ENCODE measurements around the gene SUPT20HL1.
"Not testable (repeated sequence)": the region's sequence is repeated elsewhere in the genome, so short reads cannot be mapped to it uniquely, and the experiment has no call there.

The SUPT20HL1 gene

GRCh38 chrX:24360272-24360671, at the start of gene SUPT20HL1:
TSS of gene SUPT20HL1 (plus strand) at chrX:24360639. CDS start at chrX:24362761, 2,122 bp downstream.
- H4K20me1 ChIP-seq, result no peaks in the 10 kb centered on the region
- H3K4me3 ChIP-seq, result no peak within 1 kb of the TSS
- no peak within 1 kb of the TSS for H3K27ac ChIP-seq
- H3K9me3 ChIP-seq (replicated peaks in 1 of 11), result peaks cover 0 to 12% (median 4%) of the 10 kb centered on the region in 11 experiments; a peak in 5 of 22 replicates
- no peak for TF ChIP-seq Cebpa-rat (IDR thresholded peaks at IDR 0.05)
- no peak within 1 kb of the TSS for H3K4me2 ChIP-seq
- peaks cover 14 to 17% (median 15%) of the 10 kb centered on the region in 10 experiments for H3K4me1 ChIP-seq
- H3K36me3 ChIP-seq, result no peaks in the 10 kb centered on the region
- H3K27me3 ChIP-seq, result peaks cover 0 to 4% (median 0%) of the 10 kb centered on the region in 11 experiments; a peak in 1 of 22 replicates
- no peak within 1 kb of the TSS for H3K9ac ChIP-seq

GRCh38 chrX:24310916-24311315, 49.5 kb upstream of the SUPT20HL1 start:
- H3K4me1 ChIP-seq; H4K20me1 ChIP-seq; H3K36me3 ChIP-seq; H3K9me3 ChIP-seq (replicated peaks in 1 of 11); H3K27ac ChIP-seq; H3K27me3 ChIP-seq; H3K9ac ChIP-seq; H3K4me2 ChIP-seq; H3K4me3 ChIP-seq: not testable (repeated sequence)

GRCh38 chrX:24311507-24312248, 48.8 kb upstream of the SUPT20HL1 start:
- not testable (repeated sequence) for H3K4me1 ChIP-seq; H3K27ac ChIP-seq; H3K4me2 ChIP-seq; H3K4me3 ChIP-seq; H3K27me3 ChIP-seq; H3K9ac ChIP-seq; H4K20me1 ChIP-seq; H3K36me3 ChIP-seq; H3K9me3 ChIP-seq (replicated peaks in 1 of 11)

- H3K4me3 ChIP-seq; H3K9ac ChIP-seq; H3K9me3 ChIP-seq (replicated peaks in 1 of 11); H3K4me1 ChIP-seq; H3K4me2 ChIP-seq; H3K36me3 ChIP-seq; H3K27me3 ChIP-seq; H4K20me1 ChIP-seq; H3K27ac ChIP-seq: not testable (repeated sequence)
Observed at GRCh38 chrX:24312249-24312607, 48.2 kb upstream of the SUPT20HL1 start.

GRCh38 chrX:24314019-24314635, 46.3 kb upstream of the SUPT20HL1 start, which contains the start of gene SUPT20HL2:
TSS of gene SUPT20HL2 (minus strand) at chrX:24314069. CDS start at chrX:24313315, 754 bp downstream.
- peaks cover 0 to 9% (median 5%) of the 10 kb centered on the region in 11 experiments; a peak in 7 of 22 replicates for H3K9me3 ChIP-seq (replicated peaks in 1 of 11)
- H3K4me1 ChIP-seq, result peaks cover 0 to 3% (median 0%) of the 10 kb centered on the region in 10 experiments; a peak in 1 of 20 replicates
- peaks cover 0 to 6% (median 0%) of the 10 kb centered on the region in 11 experiments; a peak in 1 of 22 replicates for H4K20me1 ChIP-seq

GRCh38 chrX:24316111-24316510, 44.3 kb upstream of the SUPT20HL1 start:
- H3K27me3 ChIP-seq, result no peaks in the 10 kb centered on the region
- no peak overlapping the region for H3K27ac ChIP-seq
- no peak overlapping the region for H3K4me3 ChIP-seq
- H4K20me1 ChIP-seq, result no peaks in the 10 kb centered on the region
- TF ChIP-seq Cebpa-rat (IDR thresholded peaks at IDR 0.05), result no peak
- H3K4me2 ChIP-seq, result no peak overlapping the region
- H3K36me3 ChIP-seq, result no peaks in the 10 kb centered on the region
- H3K9ac ChIP-seq, result no peak overlapping the region
- H3K4me1 ChIP-seq, result no peaks in the 10 kb centered on the region
- H3K9me3 ChIP-seq (replicated peaks in 1 of 11), result peaks cover 0 to 9% (median 5%) of the 10 kb centered on the region in 11 experiments; a peak in 7 of 22 replicates

More at GRCh38 chrX:24314019-24314635, 46.3 kb upstream of the SUPT20HL1 start, which contains the start of gene SUPT20HL2:
- Histone ChIP-seq H3K27me3 (no peaks in the 10 kb centered on the region), H3K4me2 (no peak within 1 kb of the TSS), H3K27ac (no peak within 1 kb of the TSS), H3K4me3 (no peak within 1 kb of the TSS), H3K9ac (no peak within 1 kb of the TSS), H3K36me3 (no peaks in the 10 kb centered on the region)
- no peak for TF ChIP-seq Cebpa-rat (IDR thresholded peaks at IDR 0.05)

- H4K20me1 ChIP-seq, result no peaks in the 10 kb centered on the region
- TF ChIP-seq Cebpa-rat (IDR thresholded peaks at IDR 0.05), result no peak
- no peak overlapping the region for H3K27ac ChIP-seq
- no peak overlapping the region for H3K4me2 ChIP-seq
- no peak overlapping the region for H3K4me3 ChIP-seq
- no peaks in the 10 kb centered on the region for H3K27me3 ChIP-seq
- H3K36me3 ChIP-seq, result no peaks in the 10 kb centered on the region
- H3K9me3 ChIP-seq (replicated peaks in 1 of 11), result peaks cover 0 to 9% (median 5%) of the 10 kb centered on the region in 11 experiments; a peak in 7 of 22 replicates
- H3K9ac ChIP-seq, result no peak overlapping the region
- no peaks in the 10 kb centered on the region for H3K4me1 ChIP-seq
Observed at GRCh38 chrX:24317567-24317966, 42.9 kb upstream of the SUPT20HL1 start.

GRCh38 chrX:24321741-24322395, 38.6 kb upstream of the SUPT20HL1 start:
- Histone ChIP-seq H3K4me1 (no peaks in the 10 kb centered on the region), H3K9ac (no peak overlapping the region), H3K27ac (no peak overlapping the region), H3K27me3 (peaks cover 0 to 4% (median 0%) of the 10 kb centered on the region in 11 experiments; a peak in 1 of 22 replicates), H3K36me3 (no peaks in the 10 kb centered on the region), H3K4me2 (no peak overlapping the region), H4K20me1 (no peaks in the 10 kb centered on the region), H3K4me3 (no peak overlapping the region), H3K9me3 (replicated peaks in 1 of 11) (no peaks in the 10 kb centered on the region)
- no peak for TF ChIP-seq Cebpa-rat (IDR thresholded peaks at IDR 0.05)

- Histone ChIP-seq H3K27me3 (peaks cover 0 to 6% (median 0%) of the 10 kb centered on the region in 11 experiments; a peak in 1 of 22 replicates), H3K9me3 (replicated peaks in 1 of 11) (no peaks in the 10 kb centered on the region), H4K20me1 (no peaks in the 10 kb centered on the region), H3K4me3 (no peak overlapping the region), H3K36me3 (no peaks in the 10 kb centered on the region), H3K27ac (no peak overlapping the region), H3K9ac (no peak overlapping the region), H3K4me1 (no peaks in the 10 kb centered on the region), H3K4me2 (no peak overlapping the region)
- no peak for TF ChIP-seq Cebpa-rat (IDR thresholded peaks at IDR 0.05)
Observed at GRCh38 chrX:24325231-24325630, 35.2 kb upstream of the SUPT20HL1 start.

Data from BLaER1 treated with 17β-estradiol and CSF1 and Interleukin-3, amounts not matched to agents 10 nM and 100 nM (cell line).